OCI-LY7 (cell line): ENCODE data around the gene MEGF8. TPM values are rescaled to one million over a fixed set of nuclear protein-coding genes. Genes with fewer than 3 reads are reported as not detected.

Experiments used
- BruUV-seq: library from RNA; stranded (reverse); fragments of 400-500 nt; replicated peaks from 2 replicates; lab custom pipeline; 2021; lab: Mats Ljungman, UMichigan
- CTCF ChIA-PET: fragments of 300-600 bp; sonication (Branson Sonifier 250); formaldehyde crosslinking; loops from one replicate; lab custom pipeline; 2022; ENCODE audit warnings: antibody characterized with exemption; ENCODE audit not compliant: unreplicated experiment; lab: Charles Lee
- POLR2A ChIA-PET: fragments of 300-600 bp; sonication (Branson Sonifier 250); formaldehyde crosslinking; loops from one replicate; lab custom pipeline; 2022; ENCODE audit warnings: antibody characterized with exemption; lab: Charles Lee
- DNase-seq: peaks from one replicate; pipeline ENCODE4 v3.0.0-alpha.2; 2015; ENCODE audit warnings: low spot score
- H2AFZ ChIP-seq: fragments of 200-600 bp; sonication (generic), shearing (Covaris generic); 2 replicates; pipeline ENCODE4 v1.6.1; 2014; ENCODE audit warnings: mild to moderate bottlenecking, antibody characterized with exemption, low read length, moderate library complexity
- H3K27ac ChIP-seq: fragments of 200-600 bp; sonication (generic); 2 replicates; pipeline ENCODE4 v1.5.1; 2014; ENCODE audit warnings: mixed run types, low read depth, mild to moderate bottlenecking, moderate library complexity, low read length, inconsistent platforms; ENCODE audit not compliant: poor library complexity, severe bottlenecking
- H3K36me3 ChIP-seq: fragments of 200-600 bp; sonication (generic); 2 replicates; pipeline ENCODE4 v1.6.1; 2014; ENCODE audit warnings: mild to moderate bottlenecking, antibody characterized with exemption, low read length, moderate library complexity, mixed read lengths; ENCODE audit not compliant: insufficient read depth
- H3K4me1 ChIP-seq: fragments of 200-600 bp; sonication (generic); 2 replicates; pipeline ENCODE4 v1.5.1; 2014; ENCODE audit warnings: mild to moderate bottlenecking, low read length; ENCODE audit not compliant: insufficient read depth, poor library complexity, severe bottlenecking
- H3K4me2 ChIP-seq: fragments of 200-600 bp; sonication (generic); 2 replicates; pipeline ENCODE4 v1.6.1; 2014; ENCODE audit warnings: mild to moderate bottlenecking, low read length
- H3K4me3 ChIP-seq: fragments of 200-600 bp; sonication (generic); 2 replicates; pipeline ENCODE4 v1.5.1; 2014; ENCODE audit warnings: mild to moderate bottlenecking, low read depth, low read length; ENCODE audit not compliant: poor library complexity, severe bottlenecking
- H3K79me2 ChIP-seq: fragments of 200-600 bp; sonication (generic); 2 replicates; pipeline ENCODE4 v1.6.1; 2016; ENCODE audit warnings: low read depth, mild to moderate bottlenecking, low read length, moderate library complexity, mixed read lengths; ENCODE audit not compliant: insufficient read depth
- H3K9me2 ChIP-seq: fragments of 200-600 bp; sonication (generic); 2 replicates; pipeline ENCODE4 v1.6.1; 2016; ENCODE audit warnings: mild to moderate bottlenecking, low read length, mixed read lengths; ENCODE audit not compliant: insufficient read depth
- H3K9me3 ChIP-seq: fragments of 200-600 bp; sonication (generic); 2 replicates; pipeline ENCODE4 v1.6.1; 2014; ENCODE audit warnings: mild to moderate bottlenecking, mixed run types, low read length, mixed read lengths
- H4K20me1 ChIP-seq: fragments of 200-600 bp; sonication (generic); 2 replicates; pipeline ENCODE4 v1.6.1; 2014; ENCODE audit warnings: mild to moderate bottlenecking, antibody characterized with exemption, low read length, moderate library complexity, mixed read lengths; ENCODE audit not compliant: insufficient read depth
- CTCF ChIP-seq: fragments of 200-600 bp; sonication (generic); conservative IDR thresholded peaks from 2 replicates; pipeline ENCODE4 v1.5.1; 2014; ENCODE audit warnings: mild to moderate bottlenecking, antibody characterized with exemption, low read length, moderate library complexity, mixed read lengths
- EZH2phosphoT487 ChIP-seq: fragments of 200-600 bp; sonication (generic); IDR thresholded peaks from 2 replicates; pipeline ENCODE4 v1.6.1; 2018; ENCODE audit warnings: low read depth, borderline replicate concordance, mild to moderate bottlenecking, mixed run types, antibody characterized with exemption, low read length, moderate library complexity, mixed read lengths
- intact Hi-C: fragments of 100-400 bp; cut with micrococcal nuclease; formaldehyde crosslinking; loops from one replicate; pipeline ENCODE4 v1.10.0; 2022; ENCODE audit not compliant: unreplicated experiment
- total RNA-seq, 2 experiments: library from RNA; depleted of rRNA in 1 of 2; stranded (reverse); fragments of >200 nt in 1 of 2; shearing (Covaris generic) in 1 of 2; gene quantifications; 2 replicates each; pipeline ENCODE4 v1.2.3, GENCODE V29; 2014 to 2022

Gene MEGF8
- total RNA-seq, 2 experiments from 2014 or later = 10.5 to 14.7 TPM

GRCh38 chr19:42316223-42317211 is 8.9 kb upstream of the MEGF8 start:
- Histone ChIP-seq H3K9me2 (no peaks in the 10 kb centered on the region), H3K27ac (peak overlapping the region; percentile 44), H3K4me1 (peaks cover 28% of the 10 kb centered on the region), H2AFZ (peak overlapping the region; percentile 63), H3K36me3 (no peaks in the 10 kb centered on the region), H3K79me2 (no peaks in the 10 kb centered on the region), H3K4me3 (peak overlapping the region; percentile 24), H4K20me1 (no peaks in the 10 kb centered on the region), H3K4me2 (peak overlapping the region; percentile 50), H3K9me3 (no peaks in the 10 kb centered on the region)
- TF ChIP-seq CTCF (no peak), EZH2phosphoT487 (no peak)
- CTCF ChIA-PET = no interaction called here
- intact Hi-C loops = no loop called here
- BruUV-seq = no TSS peak
- peak; percentile 55 for DNase-seq
- POLR2A ChIA-PET = interaction anchor here (0.7 kb wide), 1 partner anchor 36 kb away, joined by 7 read pairs; no protein-coding TSS in a partner anchor

DNA sequence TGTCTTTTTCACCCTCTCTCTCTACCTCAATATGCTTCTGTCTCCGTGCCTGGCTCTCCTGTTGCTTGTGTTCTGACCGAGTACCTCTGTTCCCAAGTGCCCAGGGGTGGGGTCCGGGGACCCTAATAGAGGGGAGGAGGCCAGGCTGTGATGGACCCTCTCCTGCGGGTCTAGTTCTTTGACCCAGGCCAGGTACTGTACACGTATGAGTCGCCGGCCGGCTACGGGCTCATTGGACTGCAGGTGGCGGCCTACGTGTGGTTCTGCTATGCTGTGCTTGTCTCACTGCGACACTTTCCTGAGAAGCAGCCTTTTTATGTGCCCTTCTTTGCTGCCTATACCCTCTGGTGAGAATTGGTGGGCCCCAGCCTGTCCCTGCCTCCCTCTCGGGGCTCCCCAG is 7.9 kb upstream of the MEGF8 start:
- TF ChIP-seq CTCF = peak; percentile 55
- no peak for TF ChIP-seq EZH2phosphoT487
- peak overlapping the region; percentile 63 for H2AFZ ChIP-seq

DNA sequence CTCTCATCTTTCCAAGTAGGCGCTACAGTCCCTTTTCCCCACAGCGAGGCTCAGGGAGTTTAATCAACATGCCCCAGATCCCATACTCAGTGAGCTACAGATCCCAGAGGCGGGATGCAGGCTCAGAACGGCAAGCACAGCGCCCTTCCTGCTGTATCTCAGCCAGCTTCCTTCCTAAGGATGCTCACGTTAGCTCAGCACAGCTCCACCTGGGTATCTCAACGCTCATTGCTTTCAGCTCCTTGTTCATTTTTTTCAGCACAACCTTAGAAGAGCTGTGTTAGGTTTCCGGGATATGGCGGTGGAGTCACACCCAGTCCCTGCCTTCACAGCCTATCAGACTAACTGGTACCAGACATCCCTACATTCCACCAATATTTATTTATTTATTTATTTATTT is 3.1 kb upstream of the MEGF8 start:
- no TSS peak for BruUV-seq
- POLR2A ChIA-PET = no interaction called here
- intact Hi-C loops = no loop called here

More for the DNA sequence above, 7.9 kb upstream of the MEGF8 start:
- BruUV-seq = no TSS peak
- Histone ChIP-seq H3K4me2 (peak overlapping the region; percentile 50), H3K4me1 (peaks cover 28% of the 10 kb centered on the region), H3K79me2 (no peaks in the 10 kb centered on the region), H3K36me3 (no peaks in the 10 kb centered on the region), H4K20me1 (no peaks in the 10 kb centered on the region), H3K9me3 (no peaks in the 10 kb centered on the region), H3K9me2 (no peaks in the 10 kb centered on the region), H3K4me3 (peak overlapping the region; percentile 24), H3K27ac (peak overlapping the region; percentile 44)
- intact Hi-C loops = no loop called here
- CTCF ChIA-PET = no interaction called here
- POLR2A ChIA-PET = no interaction called here
- peak; percentile 48 for DNase-seq

More for the DNA sequence above, 3.1 kb upstream of the MEGF8 start:
- Histone ChIP-seq H3K36me3 (no peaks in the 10 kb centered on the region), H3K4me2 (no peak overlapping the region), H3K9me2 (no peaks in the 10 kb centered on the region), H3K4me3 (no peak overlapping the region), H2AFZ (no peak overlapping the region), H4K20me1 (no peaks in the 10 kb centered on the region), H3K27ac (no peak overlapping the region), H3K79me2 (peaks cover 17% of the 10 kb centered on the region; the same call in 1 of the 2 replicates), H3K4me1 (peaks cover 31% of the 10 kb centered on the region), H3K9me3 (no peaks in the 10 kb centered on the region)
- no peak for DNase-seq
- TF ChIP-seq CTCF (no peak), EZH2phosphoT487 (no peak)
- CTCF ChIA-PET = no interaction called here
